Erythroblast (primary cell): ENCODE measurements around the gene CEL.

Experiments
- GATA1 ChIP-seq: IDR thresholded peaks from 2 replicates; pipeline ENCODE4 v1.6.1; 2011; ENCODE audit warnings: low read depth, mild to moderate bottlenecking, control low read depth, low read length, moderate library complexity
- POLR2A ChIP-seq: IDR thresholded peaks from 2 replicates; pipeline ENCODE4 v1.6.1; 2011; ENCODE audit warnings: mild to moderate bottlenecking, low read length

GRCh38 chr9:133050142-133050541 is 11.6 kb upstream of the CEL start:
- TF ChIP-seq POLR2A = no peak
- TF ChIP-seq GATA1 = no peak
